ELR (cell line): ENCODE measurements around the gene PTPRU.
A peak's percentile ranks its signal among the peaks of the same experiment; 100 is the strongest.

Experiments
- DNase-seq: peaks from one replicate; pipeline ENCODE4 v3.0.0-alpha.2; 2015; ENCODE audit warnings: low read depth

The PTPRU gene

DNA sequence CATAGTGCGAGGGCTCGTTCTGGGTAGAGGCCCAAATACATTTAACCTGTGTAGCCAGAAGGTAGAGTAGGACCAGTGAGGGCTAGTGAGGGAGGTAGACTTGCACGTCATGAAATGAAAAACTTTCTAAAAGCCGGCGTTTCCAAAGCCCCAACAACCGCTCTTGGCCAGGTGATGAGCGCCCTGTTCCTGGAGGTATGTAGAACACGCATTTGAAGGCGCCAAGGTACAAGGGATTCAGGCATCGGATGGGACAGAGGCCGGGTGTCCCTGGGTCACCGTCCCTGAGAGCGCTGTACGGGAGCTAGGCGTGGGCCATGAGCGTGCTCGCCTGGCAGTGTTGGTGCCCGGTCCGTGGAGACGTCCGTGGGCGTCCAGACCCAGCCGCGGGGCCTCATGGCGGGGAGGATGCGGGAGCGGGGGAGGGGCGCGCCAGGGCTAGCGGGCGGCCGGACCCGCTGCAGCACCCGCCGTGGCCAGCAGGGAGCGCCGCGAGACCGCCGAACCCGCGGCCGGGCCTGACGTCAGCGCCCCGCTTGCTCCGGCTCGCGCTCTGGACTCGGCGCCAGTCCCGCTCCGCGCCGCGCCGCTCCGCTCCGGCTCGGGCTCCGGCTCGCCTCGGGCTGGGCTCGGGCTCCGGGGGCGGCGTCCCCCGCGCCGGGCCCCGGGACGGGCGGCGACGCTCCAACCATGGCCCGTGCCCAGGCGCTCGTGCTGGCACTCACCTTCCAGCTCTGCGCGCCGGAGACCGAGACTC, at the start of gene PTPRU:
PTPRU (plus strand) TSS at position 568 of the 757 bp plus-strand sequence; CDS start at position 691, 123 bp downstream.
- DNase-seq: peak; percentile 79

GRCh38 chr1:29186707-29187106, 49.6 kb upstream of the PTPRU start:
- DNase-seq: no peak

DNA sequence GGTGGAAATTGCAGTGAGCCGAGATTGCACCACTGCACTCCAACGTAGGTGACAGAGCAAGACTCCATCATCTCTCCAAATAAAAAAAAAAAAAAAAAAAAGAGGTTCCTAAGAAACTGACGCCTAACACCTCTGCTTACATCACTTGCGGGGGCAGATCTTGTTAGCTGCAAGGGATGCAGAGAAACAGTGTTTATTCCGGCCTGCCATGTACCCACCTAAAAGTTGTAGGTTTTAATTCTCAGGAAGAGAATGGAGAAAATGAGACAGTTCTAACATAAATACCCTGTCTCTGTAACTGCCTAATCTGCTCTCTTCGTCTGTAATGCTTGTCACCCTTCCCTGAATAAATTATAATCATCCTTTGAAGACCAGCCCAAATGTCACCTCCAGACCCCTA, 45.6 kb upstream of the PTPRU start:
- no peak for DNase-seq

- no peak for DNase-seq
Observed at GRCh38 chr1:29193879-29194455, 42.4 kb upstream of the PTPRU start.

DNA sequence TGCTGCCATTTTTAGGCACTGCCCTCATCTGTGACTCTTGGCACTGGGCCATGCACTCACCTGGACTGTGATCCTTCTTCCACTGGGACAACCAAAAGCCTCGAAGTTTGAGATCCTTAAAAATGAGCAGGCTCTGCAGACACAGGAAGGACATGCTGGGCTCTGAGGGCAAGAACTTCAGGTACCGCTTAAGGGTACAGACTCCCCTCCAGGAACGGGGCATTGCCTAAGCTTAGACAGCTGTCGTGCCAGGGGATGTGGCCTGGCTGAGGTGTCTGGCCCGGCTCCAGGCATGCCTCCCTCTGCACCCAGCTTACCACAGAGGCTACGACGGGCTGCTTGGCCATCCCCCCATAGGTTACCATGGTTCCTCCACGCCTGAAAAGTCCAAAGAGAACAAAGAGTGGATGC, 40.4 kb upstream of the PTPRU start:
- no peak for DNase-seq

DNA sequence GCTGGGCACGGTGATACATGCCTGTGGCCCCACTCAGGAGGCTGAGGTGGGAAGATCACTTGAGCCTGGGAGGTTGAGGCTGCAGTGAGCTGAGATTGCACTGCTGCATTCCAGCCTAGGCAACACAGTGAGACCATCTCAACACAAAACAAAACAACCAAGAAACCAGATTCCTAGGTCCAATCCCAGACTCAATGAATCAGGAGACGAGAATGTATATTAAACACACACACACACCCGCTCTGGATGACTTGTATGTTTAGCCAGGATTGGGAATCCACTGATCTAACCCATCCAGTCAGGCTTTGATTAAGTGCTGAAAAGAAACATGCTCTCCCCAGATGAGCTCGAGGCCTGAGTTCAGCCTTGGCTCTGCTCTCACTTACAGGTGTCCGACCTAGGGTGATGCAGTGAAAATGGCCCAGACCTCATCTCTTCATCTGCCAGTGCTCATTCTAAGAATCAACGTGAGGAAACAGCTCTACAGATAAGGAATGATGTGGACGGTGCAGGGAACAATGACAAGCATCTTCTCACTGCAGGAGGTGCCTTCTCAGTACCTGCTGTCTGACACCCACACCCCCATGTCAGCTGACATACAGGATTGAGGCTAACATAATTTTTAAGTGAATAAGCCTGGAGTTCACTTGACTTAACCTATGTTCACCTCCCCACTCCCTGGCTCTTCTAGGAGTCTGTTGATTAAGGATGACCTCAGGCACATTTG, 39.3 kb upstream of the PTPRU start:
- peak; percentile 84 for DNase-seq

GRCh38 chr1:29197590-29197924, 38.8 kb upstream of the PTPRU start:
- peak; percentile 67 for DNase-seq

GRCh38 chr1:29197993-29198392, 38.3 kb upstream of the PTPRU start:
- DNase-seq: no peak

GRCh38 chr1:29200906-29201594, 35.3 kb upstream of the PTPRU start:
- no peak for DNase-seq

DNA sequence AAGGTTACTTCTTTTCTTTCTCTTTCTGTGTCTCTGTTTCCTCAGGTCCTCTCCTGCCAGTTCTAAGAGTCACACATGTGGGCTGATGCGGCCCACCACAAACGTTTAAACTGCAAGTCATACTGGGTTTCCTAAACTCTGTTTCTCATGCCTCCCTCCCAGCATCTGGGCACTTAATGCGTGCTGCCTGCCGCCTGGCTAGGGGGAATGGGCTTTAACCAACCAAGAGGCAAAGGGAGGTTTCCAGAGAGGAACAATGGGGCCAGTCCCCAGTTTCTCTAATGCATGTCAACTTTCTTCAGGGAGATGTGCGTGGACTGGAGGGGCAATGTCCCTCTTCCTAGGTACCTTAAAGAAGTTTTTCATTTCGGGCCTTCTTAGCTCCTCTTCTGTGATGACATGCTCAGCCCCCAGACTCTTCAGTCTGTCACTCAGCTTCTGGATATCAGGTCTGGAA, 34.7 kb upstream of the PTPRU start:
- DNase-seq: no peak

- DNase-seq: no peak
Observed at GRCh38 chr1:29202053-29202452, 34.3 kb upstream of the PTPRU start.

DNA sequence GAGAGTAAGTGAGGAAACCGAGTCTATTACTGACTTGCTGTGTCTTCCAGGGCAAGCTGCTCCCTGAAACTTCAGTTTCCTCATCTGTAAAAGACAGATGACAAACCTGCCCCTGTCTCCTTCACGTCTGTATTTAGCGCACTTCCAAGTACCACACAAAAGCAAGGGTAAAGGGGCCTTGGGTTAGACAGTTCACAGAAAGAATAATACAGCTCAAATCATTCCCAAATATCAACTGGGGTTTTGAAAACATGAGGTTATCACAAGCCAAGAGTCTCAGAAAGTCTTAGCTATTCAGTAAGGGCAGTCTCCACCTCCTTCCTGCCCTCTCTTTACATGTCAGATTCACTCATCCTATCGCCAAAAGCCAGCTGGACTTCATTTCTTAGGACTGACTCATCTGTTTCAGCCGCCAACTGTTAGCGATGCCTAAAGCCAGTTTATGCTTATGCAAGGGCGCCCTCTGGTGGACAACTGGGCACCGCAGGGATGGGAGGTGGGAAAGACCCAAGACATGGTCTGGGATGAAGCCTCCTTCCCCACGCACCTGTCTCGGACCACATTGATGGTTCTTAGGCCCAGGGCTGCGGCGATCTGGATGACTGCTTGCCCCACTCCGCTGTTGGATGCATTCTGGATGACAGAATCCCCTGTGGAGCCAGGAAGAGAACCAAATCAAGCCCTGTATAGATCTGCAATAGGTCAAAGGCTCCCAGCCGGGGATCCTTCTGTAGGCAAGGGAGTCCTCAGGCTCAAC, 33.6 kb upstream of the PTPRU start:
- peak; percentile 98 for DNase-seq

GRCh38 chr1:29208442-29208841, 27.9 kb upstream of the PTPRU start:
- no peak for DNase-seq

DNA sequence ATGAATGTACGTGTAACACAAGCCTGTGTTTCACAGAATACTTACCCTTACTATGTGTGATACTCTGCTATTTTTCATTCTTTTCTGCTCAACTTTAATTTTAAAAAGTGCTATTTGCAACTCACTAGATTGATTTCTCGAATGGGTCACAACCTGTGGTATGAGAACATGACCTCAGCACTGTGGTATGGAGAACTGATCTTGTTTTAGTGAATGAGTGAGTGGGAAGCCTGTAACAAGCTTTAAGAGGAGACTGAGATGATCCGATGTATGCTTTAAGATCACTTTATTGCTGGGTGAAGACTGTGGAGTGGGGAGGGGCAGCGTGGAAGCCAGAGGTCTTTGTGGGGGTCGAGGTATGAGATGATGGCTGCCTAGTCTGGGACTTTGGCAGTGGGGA, 27.1 kb upstream of the PTPRU start:
- peak; percentile 43 for DNase-seq

- DNase-seq: no peak
Observed at GRCh38 chr1:29210278-29211085, 25.8 kb upstream of the PTPRU start.

DNA sequence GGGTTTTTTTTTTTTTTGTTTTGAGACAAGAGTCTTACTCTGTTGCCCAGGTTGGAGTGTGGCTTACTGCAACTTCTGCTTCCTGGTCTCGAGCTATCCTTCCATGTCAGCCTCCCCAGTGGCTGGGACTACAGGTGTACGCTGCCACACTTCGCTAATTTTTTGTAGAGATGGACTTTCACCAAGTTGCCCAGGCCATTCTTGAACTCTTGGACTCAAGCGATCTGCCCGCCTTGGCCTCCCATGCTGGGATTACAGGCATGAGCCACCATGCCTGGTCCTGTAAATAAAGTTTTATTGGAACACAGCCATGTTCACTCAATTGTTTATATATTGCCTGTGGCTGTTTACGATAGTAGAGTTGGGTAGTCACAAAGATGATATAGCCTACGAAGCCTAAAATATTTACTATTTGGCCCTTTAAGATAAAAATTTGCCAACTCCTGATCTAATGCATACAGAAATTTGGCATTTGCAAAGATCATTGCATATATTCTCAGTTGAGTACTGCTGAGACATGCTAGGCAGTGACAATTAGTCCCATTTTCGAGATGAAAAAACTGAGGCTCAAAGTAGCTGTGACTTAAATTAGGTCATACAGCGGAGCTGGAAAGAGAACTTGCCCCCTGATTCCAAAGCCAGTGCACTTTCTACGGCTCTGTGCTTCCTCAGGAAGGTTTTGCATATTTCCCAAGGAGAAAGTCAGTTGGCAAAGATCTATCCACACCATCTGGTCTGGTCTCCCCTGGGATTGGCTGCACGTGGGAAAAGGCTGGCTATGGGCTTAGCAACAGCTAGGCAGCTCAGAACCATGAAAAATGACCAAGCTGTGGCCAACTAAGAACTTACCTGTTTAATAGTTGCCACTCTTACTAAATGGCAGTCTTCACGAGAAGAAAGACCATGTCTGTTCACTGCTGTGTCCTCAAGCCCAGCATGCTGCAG, 25.0 kb upstream of the PTPRU start:
- no peak for DNase-seq

DNA sequence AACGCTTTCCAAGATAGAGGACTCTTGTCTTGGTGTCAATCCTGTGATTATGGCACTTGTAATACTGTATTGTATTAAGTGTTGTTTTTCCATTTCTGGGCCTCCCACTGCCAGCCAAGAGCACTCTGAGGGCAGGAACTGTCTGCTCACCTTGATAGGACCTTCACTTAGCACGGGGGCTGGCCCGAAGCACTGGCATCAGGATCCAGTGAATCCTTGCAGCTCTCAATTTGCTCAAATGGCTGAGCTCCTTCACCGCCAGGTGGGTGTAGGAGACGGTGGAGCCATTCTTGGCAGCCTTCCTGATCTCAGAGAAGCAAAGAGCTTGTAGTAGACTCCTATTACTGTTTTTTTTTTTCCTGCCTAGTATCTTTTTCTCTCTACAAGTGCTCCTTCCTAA, 23.3 kb upstream of the PTPRU start:
- DNase-seq: no peak

DNA sequence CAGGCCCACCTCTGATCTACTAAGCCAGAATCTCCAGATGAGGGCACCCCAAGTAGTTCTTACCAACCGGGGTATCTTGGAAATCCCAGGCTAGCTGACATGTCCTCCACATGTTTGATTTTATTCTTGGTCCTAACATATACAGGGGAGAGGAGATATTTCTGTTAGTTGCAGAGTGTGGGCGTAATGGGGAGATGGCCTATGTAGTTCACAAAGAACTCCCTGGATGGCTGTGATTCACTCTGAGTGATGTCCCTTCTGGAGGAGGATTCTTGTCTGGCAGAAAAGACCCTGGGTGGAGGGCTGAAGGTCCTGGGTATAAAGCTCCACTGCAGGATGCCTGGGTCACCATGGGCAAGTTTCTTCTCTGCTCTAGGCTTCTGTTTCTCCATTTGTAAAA, 18.7 kb upstream of the PTPRU start:
- DNase-seq: no peak

DNA sequence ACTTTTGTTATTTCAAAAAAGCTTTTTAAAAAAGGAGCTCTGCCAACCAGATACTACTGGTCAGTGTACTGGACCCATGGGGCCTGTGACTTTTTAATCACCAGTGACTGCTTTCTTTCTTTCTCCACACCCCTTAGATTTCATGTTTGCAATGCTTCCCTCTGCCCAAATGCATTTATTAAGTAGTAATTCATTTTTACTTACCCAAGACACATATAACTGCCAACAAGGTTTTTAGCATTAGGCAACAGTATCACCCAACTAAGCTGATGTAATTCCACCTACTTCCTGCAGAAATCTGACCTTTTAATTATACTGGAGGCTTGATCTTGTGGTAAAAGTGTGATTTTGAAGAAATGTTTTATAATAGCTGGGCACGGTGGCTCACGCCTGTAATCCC, 18.1 kb upstream of the PTPRU start:
- DNase-seq: no peak

DNA sequence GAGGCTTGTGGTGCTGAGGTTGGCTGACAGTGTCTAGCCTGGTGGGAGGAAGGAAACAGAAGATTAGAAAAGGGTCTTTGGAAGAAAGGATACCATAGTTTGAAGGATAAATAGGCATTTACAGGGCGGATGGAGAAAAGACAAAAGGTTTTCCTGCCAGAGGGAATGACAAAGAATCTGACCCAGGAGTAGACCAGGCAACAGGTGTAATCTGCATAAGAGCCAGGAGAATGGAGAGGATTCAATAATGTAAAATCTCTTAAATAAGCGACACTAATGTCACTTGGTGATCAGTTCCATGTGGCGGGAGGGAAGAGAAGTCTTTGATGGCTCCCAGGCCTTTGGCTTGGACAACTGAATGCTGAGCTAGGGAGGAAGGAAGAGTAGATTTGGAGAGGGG, 15.0 kb upstream of the PTPRU start:
- no peak for DNase-seq
